Panc1 (cell line): ENCODE results near the gene ZNF410. TPM values are rescaled to one million over a fixed set of nuclear protein-coding genes. Genes with fewer than 3 reads are reported as not detected.

Experiments used
- ATAC-seq: fragments of 200-7000 bp; cut with Tn5 transposase; 2 replicates; pipeline ENCODE4 v1.9.1; 2020; ENCODE audit warnings: mild to moderate bottlenecking, moderate library complexity
- BruUV-seq: library from RNA; stranded (reverse); fragments of 400-500 nt; replicated peaks from 2 replicates; lab custom pipeline; 2021; lab: Mats Ljungman, UMichigan
- CTCF ChIA-PET: fragments of 300-600 bp; sonication (Branson Sonifier 250); formaldehyde crosslinking; loops from one replicate; lab custom pipeline; 2022; ENCODE audit warnings: antibody characterized with exemption; lab: Charles Lee
- POLR2A ChIA-PET: fragments of 300-600 bp; sonication (Branson Sonifier 250); formaldehyde crosslinking; loops from one replicate; lab custom pipeline; 2022; ENCODE audit warnings: antibody characterized with exemption; lab: Charles Lee
- DNase-seq: peaks from one replicate; pipeline ENCODE4 v3.0.0-alpha.2; 2010; ENCODE audit warnings: low read depth, low spot score
- H3K27ac ChIP-seq: 2 replicates; pipeline ENCODE4 v1.5.1; 2011; ENCODE audit warnings: mild to moderate bottlenecking, low read length, inconsistent platforms
- H3K27me3 ChIP-seq: fragments of 200-500 bp; sonication (Bioruptor generic); 2 replicates; pipeline ENCODE4 v1.6.0; 2014; ENCODE audit warnings: low read length, inconsistent platforms; ENCODE audit not compliant: control insufficient read depth, insufficient read depth
- H3K36me3 ChIP-seq: fragments of 200-500 bp; sonication (Bioruptor generic); 2 replicates; pipeline ENCODE4 v1.5.1; 2014; ENCODE audit warnings: inconsistent platforms, mild to moderate bottlenecking, low read length, moderate library complexity; ENCODE audit not compliant: control insufficient read depth, insufficient read depth
- H3K4me1 ChIP-seq: 2 replicates; pipeline ENCODE4 v1.5.1; 2011; ENCODE audit warnings: inconsistent platforms, mild to moderate bottlenecking, low read length, moderate library complexity; ENCODE audit not compliant: control insufficient read depth, insufficient read depth
- H3K4me3 ChIP-seq, 2 experiments: 2 replicates each; pipeline ENCODE4 v1.5.1; 2011 to 2012; ENCODE audit warnings: low read depth in 2 of 2, low read length in 2 of 2, mild to moderate bottlenecking in 2 of 2, inconsistent platforms in 1 of 2, moderate library complexity in 1 of 2
- H3K9me3 ChIP-seq: fragments of 200-500 bp; sonication (Bioruptor generic); 2 replicates; pipeline ENCODE4 v1.5.1; 2014; ENCODE audit warnings: low read depth, mild to moderate bottlenecking, inconsistent platforms, low read length, moderate library complexity; ENCODE audit not compliant: control insufficient read depth, insufficient read depth
- POLR2AphosphoS5 ChIP-seq: IDR thresholded peaks from 2 replicates; pipeline ENCODE4 v1.6.1; 2012; ENCODE audit warnings: mild to moderate bottlenecking, low read depth, low read length, moderate library complexity
- SIN3A ChIP-seq: IDR thresholded peaks from 2 replicates; pipeline ENCODE4 v1.6.1; 2012; ENCODE audit warnings: low read depth, mild to moderate bottlenecking, low read length, moderate library complexity, borderline replicate concordance; ENCODE audit not compliant: insufficient read depth
- TCF7L2 ChIP-seq: IDR thresholded peaks from 2 replicates; pipeline ENCODE4 v1.6.1; 2011; ENCODE audit warnings: mild to moderate bottlenecking, low read depth, low read length, inconsistent platforms
- in situ Hi-C: cut with HindIII; loops from 2 replicates; pipeline ENCODE4 v1.10.0; 2016; ENCODE audit warnings: low sequenced_read_pairs, low pct_unique_long_range_greater_than_20kb
- intact Hi-C: fragments of 100-400 bp; cut with micrococcal nuclease; formaldehyde crosslinking; loops from one replicate; pipeline ENCODE4 v1.10.0; 2022; ENCODE audit not compliant: unreplicated experiment
- total RNA-seq: library from RNA; stranded (reverse); gene quantifications from one replicate; pipeline ENCODE4 v1.2.1, GENCODE V29; 2021; ENCODE audit not compliant: unreplicated experiment
- TF ChIP-seq, protein P1 (sequence below), 2 experiments: IDR thresholded peaks; 2 replicates each; pipeline ENCODE4 v1.6.1; 2011 to 2012; ENCODE audit warnings: low read depth in 2 of 2, control low read depth in 1 of 2, low read length in 1 of 2, mild to moderate bottlenecking in 1 of 2, moderate library complexity in 1 of 2; ENCODE audit not compliant: insufficient read depth in 1 of 2
- TF ChIP-seq, protein P2 (sequence below): fragments of 450-650 bp; IDR thresholded peaks from 2 replicates; pipeline ENCODE4 v1.5.1; 2017; ENCODE audit warnings: mild to moderate bottlenecking

The ZNF410 gene
- total RNA-seq, 1 experiment from 2014 or later, result 31.2 TPM

DNA sequence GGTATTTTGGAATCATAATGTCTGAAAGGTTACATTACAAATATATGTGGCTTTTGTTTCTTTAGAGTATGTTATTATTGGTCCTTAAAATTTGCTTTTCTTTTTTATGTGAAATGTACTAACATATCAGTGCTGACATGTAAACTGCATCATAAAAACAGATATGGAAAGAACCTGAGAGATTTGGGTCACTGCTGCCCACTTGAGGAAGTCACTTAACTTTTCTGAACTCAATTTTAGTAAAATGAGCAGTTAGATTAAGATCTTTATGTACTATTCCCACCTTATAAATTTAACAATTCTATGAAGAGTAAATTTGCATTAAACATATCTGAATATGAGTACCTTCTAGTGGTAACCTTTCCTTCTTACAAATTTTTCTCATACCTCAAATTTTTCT, 27.5 kb upstream of the ZNF410 start:
- Histone ChIP-seq H3K36me3 (no peaks in the 10 kb centered on the region; the same call in 1 of the 2 replicates), H3K4me1 (no peaks in the 10 kb centered on the region), H3K4me3 (no peak overlapping the region), H3K9me3 (no peaks in the 10 kb centered on the region), H3K27ac (no peak overlapping the region; the same call in 1 of the 2 replicates), H3K27me3 (no peaks in the 10 kb centered on the region)
- POLR2A ChIA-PET, result no interaction called here
- CTCF ChIA-PET, result no interaction called here
- TF ChIP-seq, protein P1, sequence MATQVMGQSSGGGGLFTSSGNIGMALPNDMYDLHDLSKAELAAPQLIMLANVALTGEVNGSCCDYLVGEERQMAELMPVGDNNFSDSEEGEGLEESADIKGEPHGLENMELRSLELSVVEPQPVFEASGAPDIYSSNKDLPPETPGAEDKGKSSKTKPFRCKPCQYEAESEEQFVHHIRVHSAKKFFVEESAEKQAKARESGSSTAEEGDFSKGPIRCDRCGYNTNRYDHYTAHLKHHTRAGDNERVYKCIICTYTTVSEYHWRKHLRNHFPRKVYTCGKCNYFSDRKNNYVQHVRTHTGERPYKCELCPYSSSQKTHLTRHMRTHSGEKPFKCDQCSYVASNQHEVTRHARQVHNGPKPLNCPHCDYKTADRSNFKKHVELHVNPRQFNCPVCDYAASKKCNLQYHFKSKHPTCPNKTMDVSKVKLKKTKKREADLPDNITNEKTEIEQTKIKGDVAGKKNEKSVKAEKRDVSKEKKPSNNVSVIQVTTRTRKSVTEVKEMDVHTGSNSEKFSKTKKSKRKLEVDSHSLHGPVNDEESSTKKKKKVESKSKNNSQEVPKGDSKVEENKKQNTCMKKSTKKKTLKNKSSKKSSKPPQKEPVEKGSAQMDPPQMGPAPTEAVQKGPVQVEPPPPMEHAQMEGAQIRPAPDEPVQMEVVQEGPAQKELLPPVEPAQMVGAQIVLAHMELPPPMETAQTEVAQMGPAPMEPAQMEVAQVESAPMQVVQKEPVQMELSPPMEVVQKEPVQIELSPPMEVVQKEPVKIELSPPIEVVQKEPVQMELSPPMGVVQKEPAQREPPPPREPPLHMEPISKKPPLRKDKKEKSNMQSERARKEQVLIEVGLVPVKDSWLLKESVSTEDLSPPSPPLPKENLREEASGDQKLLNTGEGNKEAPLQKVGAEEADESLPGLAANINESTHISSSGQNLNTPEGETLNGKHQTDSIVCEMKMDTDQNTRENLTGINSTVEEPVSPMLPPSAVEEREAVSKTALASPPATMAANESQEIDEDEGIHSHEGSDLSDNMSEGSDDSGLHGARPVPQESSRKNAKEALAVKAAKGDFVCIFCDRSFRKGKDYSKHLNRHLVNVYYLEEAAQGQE (IDR thresholded peaks at IDR 0.05; ENCODE audit: insufficient read depth in 1 of 2, low read depth in 2 of 2, low read length in 1 of 2), result no peak
- TF ChIP-seq POLR2AphosphoS5 (no peak), SIN3A (no peak), TCF7L2 (no peak)
- TF ChIP-seq, protein P2, sequence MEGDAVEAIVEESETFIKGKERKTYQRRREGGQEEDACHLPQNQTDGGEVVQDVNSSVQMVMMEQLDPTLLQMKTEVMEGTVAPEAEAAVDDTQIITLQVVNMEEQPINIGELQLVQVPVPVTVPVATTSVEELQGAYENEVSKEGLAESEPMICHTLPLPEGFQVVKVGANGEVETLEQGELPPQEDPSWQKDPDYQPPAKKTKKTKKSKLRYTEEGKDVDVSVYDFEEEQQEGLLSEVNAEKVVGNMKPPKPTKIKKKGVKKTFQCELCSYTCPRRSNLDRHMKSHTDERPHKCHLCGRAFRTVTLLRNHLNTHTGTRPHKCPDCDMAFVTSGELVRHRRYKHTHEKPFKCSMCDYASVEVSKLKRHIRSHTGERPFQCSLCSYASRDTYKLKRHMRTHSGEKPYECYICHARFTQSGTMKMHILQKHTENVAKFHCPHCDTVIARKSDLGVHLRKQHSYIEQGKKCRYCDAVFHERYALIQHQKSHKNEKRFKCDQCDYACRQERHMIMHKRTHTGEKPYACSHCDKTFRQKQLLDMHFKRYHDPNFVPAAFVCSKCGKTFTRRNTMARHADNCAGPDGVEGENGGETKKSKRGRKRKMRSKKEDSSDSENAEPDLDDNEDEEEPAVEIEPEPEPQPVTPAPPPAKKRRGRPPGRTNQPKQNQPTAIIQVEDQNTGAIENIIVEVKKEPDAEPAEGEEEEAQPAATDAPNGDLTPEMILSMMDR, result no peak
- BruUV-seq, result no TSS peak
- intact Hi-C loops, result no loop called here
- in situ Hi-C loops, result no loop called here
- DNase-seq (no peak), ATAC-seq (no peak)

DNA sequence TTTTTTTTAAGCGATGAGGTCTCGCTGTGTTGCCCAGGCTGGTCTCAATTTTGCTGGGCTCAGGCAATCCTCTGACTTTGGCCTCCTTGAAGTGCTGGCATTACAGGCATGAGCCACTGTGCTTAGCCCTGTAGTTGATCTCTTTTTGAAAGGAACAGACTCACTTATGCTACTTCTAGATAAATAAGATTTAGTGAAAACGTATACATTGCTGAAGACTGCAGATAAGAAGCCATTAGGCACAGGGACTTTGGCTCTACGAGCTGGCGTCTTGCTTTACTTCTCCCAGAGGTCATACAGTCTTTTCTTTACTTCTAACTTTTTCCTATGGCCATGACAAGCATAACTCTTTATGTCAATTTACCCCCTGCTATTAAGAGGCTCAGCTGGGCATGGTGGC, 25.6 kb upstream of the ZNF410 start:
- TF ChIP-seq TCF7L2 (no peak), SIN3A (no peak), POLR2AphosphoS5 (no peak)
- TF ChIP-seq, protein P1 (IDR thresholded peaks at IDR 0.05; ENCODE audit: insufficient read depth in 1 of 2, low read depth in 2 of 2, low read length in 1 of 2), result no peak
- TF ChIP-seq, protein P2, result no peak
- no peak overlapping the region for H3K4me3 ChIP-seq
- no peak overlapping the region; the same call in 1 of the 2 replicates for H3K27ac ChIP-seq
- in situ Hi-C loops, result no loop called here
- ChIA-PET CTCF (no interaction called here), POLR2A (no interaction called here)
- no peaks in the 10 kb centered on the region for H3K9me3 ChIP-seq
- no peaks in the 10 kb centered on the region; the same call in 1 of the 2 replicates for H3K36me3 ChIP-seq
- DNase-seq, result no peak
- no peaks in the 10 kb centered on the region for H3K27me3 ChIP-seq
- no TSS peak for BruUV-seq
- intact Hi-C loops, result no loop called here
- H3K4me1 ChIP-seq, result no peaks in the 10 kb centered on the region
- ATAC-seq, result no peak
